Stimulated activated CD4-positive, alpha-beta T cell treated with anti-CD3 and anti-CD28 coated beads, Interleukin-4, amount 100 ng/mL, for 1 hour (primary cell): ENCODE results near the gene CD9.

Source experiments
- DNase-seq: peaks from one replicate; pipeline ENCODE4 v3.0.0-alpha.2; 2020

CD9 gene

GRCh38 chr12:6250343-6250742 lies 50.1 kb downstream of the CD9 start:
- no peak for DNase-seq

GRCh38 chr12:6253278-6253677 lies 53.1 kb downstream of the CD9 start:
- DNase-seq = no peak

GRCh38 chr12:6254491-6254890 lies 54.3 kb downstream of the CD9 start:
- no peak for DNase-seq

GRCh38 chr12:6257007-6257406 lies 56.8 kb downstream of the CD9 start:
- DNase-seq = no peak

GRCh38 chr12:6262211-6262610 lies 62.0 kb downstream of the CD9 start:
- no peak for DNase-seq

- no peak for DNase-seq
Observed at GRCh38 chr12:6262623-6263022, 62.4 kb downstream of the CD9 start.

- no peak for DNase-seq
Observed at GRCh38 chr12:6263931-6264330, 63.7 kb downstream of the CD9 start.

- DNase-seq = no peak
Observed at GRCh38 chr12:6264402-6265037, 64.3 kb downstream of the CD9 start.

- no peak for DNase-seq
Observed at GRCh38 chr12:6265038-6265405, 64.8 kb downstream of the CD9 start.

GRCh38 chr12:6266541-6266966 lies 66.4 kb downstream of the CD9 start:
- DNase-seq = no peak

GRCh38 chr12:6266971-6267721 lies 66.9 kb downstream of the CD9 start:
- DNase-seq = peak; percentile 33

GRCh38 chr12:6268484-6269157 lies 68.4 kb downstream of the CD9 start:
- no peak for DNase-seq

GRCh38 chr12:6269986-6270385 lies 69.8 kb downstream of the CD9 start:
- no peak for DNase-seq

- no peak for DNase-seq
Observed at GRCh38 chr12:6271281-6271680, 71.1 kb downstream of the CD9 start.

- DNase-seq = no peak
Observed at GRCh38 chr12:6272300-6273204, 72.4 kb downstream of the CD9 start.

- no peak for DNase-seq
Observed at GRCh38 chr12:6273205-6273540, 73.0 kb downstream of the CD9 start.

GRCh38 chr12:6273541-6274230 lies 73.5 kb downstream of the CD9 start:
- no peak for DNase-seq

GRCh38 chr12:6274231-6275221 lies 74.3 kb downstream of the CD9 start:
- DNase-seq = no peak

GRCh38 chr12:6275928-6276887 lies 76.0 kb downstream of the CD9 start:
- DNase-seq = no peak
